Measurements from ENCODE around the gene MGST3.

GRCh38 chr1:165630629-165631341 lies at the start of gene MGST3:
- TF ChIP-seq, protein P1, sequence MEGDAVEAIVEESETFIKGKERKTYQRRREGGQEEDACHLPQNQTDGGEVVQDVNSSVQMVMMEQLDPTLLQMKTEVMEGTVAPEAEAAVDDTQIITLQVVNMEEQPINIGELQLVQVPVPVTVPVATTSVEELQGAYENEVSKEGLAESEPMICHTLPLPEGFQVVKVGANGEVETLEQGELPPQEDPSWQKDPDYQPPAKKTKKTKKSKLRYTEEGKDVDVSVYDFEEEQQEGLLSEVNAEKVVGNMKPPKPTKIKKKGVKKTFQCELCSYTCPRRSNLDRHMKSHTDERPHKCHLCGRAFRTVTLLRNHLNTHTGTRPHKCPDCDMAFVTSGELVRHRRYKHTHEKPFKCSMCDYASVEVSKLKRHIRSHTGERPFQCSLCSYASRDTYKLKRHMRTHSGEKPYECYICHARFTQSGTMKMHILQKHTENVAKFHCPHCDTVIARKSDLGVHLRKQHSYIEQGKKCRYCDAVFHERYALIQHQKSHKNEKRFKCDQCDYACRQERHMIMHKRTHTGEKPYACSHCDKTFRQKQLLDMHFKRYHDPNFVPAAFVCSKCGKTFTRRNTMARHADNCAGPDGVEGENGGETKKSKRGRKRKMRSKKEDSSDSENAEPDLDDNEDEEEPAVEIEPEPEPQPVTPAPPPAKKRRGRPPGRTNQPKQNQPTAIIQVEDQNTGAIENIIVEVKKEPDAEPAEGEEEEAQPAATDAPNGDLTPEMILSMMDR (IDR thresholded peaks at IDR 0.05) = no peak
- peak; percentile 70 for TF ChIP-seq POLR2AphosphoS5 (IDR thresholded peaks at IDR 0.05; ENCODE audit: low read depth, low read length)

Data from Panc1 (cell line).